Dedifferentiated amniotic fluid mesenchymal stem cell (primary cell): Measurements from ENCODE around the gene UBA1.

Source experiments
- DNase-seq: peaks from one replicate; pipeline ENCODE4 v3.0.0-alpha.2; 2016; ENCODE audit errors: extremely low spot score

The UBA1 gene

DNA sequence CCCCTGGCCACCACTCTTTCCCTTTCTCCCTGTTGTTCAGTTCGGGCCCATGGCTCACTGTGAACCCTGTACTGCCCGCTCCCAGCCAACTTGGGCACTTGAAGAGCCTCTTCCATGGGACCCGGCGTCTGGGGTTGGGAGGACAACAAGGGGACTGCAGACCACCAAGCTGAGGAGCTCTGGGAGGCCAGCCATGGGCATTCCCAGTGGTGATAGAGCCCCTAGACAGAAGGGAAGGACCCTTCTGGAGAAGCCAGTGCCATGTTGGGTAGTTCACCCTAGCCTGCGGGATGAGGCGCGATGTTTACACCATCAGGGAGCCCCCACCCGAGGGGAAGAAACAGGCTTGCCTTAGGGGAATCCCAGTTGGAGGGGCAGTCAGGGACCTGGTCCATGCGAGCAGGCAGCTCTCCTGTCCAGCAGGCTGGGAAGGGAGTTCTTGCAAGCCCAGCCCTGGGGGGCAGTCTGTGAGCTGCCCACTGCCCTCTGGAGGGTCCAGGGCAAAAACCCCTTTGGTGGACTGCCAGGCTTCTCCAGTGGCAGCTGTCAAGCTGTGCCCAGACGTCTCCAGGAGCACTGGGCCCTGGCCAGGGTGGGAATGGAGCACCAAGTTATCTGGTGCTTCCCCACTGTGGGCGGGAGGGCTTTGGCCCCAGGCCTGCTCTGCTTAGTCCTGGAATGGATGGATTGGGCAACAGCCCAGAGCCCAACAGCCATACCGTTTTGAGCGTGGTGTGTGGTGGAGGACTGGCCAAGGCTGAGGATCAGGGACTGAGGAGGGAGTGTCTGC, 23.7 kb upstream of the UBA1 start:
- no peak for DNase-seq

DNA sequence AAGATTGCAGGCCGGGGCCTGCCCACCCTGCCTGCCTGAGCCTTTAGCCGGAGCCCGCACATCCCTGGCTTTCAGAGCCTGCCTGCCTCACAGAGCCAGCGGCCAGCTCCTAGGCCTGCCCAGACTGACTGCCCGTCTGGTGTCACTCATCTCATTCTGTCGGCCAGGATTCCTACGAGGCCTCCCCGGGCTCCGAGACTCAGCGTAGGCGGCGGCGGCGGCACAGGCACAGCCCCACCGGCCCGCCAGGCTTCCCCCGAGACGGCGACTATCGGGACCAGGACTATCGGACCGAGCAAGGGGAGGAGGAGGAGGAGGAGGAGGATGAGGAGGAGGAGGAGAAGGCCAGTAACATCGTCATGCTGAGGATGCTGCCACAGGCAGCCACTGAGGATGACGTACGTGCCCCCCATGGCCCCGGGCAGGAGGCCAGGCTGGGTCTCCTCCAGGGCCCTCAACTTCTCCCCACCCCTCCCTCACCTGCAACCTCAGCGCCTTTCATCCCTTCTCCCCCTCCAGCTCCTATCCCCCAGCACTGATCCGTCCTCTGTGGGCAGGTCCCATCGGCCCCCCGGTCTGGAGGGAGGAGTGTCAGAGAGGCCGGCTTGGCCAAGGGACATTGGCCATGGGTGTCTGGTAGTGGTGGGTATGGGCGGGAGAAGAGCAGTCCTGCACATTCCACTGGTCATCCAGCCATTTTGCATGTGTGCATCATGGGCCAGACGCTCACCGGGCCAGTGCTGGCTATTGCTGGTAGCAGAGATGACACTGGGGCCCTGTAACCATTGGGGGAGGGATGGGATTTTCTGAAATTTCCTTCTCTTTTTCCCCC, 22.6 kb upstream of the UBA1 start:
- no peak for DNase-seq

DNA sequence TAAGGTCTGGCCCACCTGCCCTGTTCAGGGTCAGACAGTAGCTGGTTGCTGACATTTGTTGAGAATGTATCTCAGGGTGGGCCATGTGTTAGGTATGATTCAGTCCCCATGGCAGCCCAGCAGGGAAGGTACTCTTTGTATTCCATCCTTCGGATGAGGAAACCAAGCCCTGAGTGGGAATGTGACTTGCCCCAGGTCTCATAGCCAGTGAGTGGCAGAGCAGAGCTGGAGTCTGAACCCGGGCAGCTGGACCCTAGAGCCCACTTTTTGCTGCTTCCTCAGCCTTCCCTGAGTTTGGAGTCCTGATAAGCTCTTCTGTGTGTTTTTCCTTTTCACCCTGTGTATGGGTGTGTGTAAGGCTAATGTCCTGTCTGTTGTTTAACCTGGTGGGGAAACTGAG, 21.6 kb upstream of the UBA1 start:
- no peak for DNase-seq

DNA sequence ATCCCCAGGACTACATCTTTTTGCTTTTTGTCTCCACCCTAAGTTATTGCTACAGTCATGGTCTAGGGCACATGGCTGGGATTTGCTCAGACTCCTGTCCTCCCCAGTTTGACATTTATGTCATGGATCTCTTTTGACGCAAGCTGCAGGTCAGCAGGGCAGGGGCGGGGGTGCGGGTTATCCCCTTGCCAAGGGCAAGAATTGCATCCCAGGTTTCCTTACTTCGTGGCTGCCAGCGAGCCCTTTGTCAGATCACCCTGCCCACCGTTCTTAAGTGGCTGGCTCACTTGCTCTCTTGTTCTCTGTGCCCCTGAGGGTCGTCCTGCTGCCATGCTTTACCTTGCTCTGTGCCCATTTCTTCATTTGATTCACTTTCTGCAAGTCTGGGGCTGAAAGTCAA, 21.1 kb upstream of the UBA1 start:
- no peak for DNase-seq

DNA sequence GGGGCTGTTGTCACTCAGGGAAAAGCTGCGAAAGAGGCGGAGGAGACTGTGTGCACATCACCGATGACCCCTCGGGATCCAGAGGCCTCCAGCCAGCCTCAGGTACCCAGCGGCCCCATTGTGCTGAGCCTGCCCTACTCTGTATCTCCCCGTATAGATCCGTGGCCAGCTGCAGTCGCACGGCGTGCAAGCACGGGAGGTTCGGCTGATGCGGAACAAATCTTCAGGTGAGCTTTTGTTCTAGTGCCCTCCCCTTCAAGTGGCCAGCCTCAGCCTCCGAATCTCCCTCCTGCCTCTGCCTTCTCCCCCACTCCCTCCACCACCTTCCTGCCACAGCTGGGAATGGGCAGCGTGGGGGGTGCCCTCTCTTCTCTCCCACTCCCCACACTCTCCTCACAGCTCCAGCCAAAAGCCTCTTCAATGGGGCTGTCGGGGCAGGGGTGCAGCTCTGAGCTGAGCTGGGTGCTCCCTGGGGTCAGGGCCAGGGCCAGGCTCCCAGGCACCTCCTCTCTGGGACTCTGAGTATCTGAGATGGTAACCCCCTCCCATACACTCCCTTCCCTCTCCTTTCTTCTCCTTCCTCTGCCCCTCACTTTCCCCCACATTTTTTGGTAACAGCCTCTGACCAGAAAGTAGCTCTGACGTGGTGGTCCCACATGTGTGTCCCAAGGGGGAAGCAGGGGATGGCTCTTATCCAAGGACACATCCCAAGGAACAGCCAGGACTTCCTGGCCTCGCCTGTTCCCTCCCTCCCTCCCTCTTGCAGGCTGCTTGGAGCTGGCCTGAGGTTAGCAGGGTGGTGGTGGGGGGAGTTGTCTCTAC, 20.4 kb upstream of the UBA1 start:
- no peak for DNase-seq

DNA sequence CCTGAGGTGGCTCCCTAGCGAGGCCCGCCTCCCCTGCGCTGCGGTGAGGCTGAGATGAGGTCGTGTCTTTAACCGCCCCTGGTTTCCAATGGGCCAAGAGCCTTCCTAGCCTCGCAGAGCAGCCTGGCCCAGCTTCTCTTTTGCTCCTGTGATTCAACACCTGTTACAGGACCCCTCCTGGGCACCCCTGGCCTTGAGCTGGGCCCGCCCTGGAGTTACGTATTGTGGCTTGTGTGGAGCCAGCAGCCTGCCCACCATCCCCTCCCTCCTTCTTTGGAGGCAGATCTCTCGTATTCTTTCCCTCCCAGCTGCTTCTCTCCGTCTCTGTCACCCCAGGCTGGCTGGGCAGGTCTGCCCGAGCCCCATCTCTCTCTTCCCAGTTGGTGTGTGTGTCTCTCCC, 19.3 kb upstream of the UBA1 start:
- no peak for DNase-seq

DNA sequence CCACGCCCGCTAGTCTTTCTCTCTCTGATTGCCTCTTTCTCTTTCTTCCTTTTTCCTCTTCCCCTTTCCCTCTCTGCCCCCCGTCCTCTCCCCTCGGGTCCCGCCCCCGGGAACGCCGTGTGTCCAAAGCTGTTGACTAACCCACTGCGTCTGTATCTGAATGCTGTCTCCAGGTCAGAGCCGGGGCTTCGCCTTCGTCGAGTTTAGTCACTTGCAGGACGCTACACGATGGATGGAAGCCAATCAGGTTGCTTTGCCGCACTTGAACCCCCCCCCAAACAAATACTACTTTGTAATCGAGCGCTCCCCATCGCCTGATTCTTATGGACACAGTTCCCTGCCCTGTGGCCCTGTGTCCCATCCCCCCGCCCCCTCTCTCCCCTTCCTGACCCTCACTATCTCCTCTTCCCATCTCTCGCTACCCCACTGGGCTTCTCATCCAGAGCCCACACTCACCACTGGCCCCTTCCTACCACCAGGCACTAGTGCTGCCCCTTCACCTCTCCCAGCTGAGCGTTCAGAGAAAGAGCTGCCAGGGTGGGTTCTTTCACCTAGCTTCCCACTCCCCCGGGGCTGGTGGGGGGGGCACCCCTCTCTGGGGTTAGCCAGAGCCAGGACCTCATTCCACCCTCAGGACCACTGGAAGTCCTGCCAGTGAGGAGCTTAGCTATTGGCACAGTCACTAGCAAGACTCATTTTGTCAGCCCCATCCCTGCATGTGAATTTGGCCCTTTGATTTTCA, 18.6 kb upstream of the UBA1 start:
- no peak for DNase-seq

DNA sequence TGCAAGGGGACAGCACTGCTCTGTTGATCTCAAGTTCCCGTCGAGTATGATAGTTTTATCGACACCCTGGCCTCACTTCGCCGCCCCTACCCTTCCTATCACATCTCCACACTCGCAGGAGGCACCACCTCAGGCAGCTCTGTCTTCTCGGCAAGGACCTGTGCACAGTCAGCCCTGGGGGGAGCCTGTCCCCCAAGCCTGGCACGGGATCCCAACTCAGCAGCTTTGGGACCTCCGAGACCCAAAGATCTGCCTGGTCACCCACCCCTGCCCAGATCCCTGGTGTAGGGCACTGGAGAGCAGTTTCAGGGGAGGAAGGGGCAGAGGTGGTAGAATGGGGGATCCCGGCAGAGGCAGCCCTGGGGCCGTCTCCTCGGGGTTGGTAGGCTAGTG, 18.0 kb upstream of the UBA1 start:
- no peak for DNase-seq

DNA sequence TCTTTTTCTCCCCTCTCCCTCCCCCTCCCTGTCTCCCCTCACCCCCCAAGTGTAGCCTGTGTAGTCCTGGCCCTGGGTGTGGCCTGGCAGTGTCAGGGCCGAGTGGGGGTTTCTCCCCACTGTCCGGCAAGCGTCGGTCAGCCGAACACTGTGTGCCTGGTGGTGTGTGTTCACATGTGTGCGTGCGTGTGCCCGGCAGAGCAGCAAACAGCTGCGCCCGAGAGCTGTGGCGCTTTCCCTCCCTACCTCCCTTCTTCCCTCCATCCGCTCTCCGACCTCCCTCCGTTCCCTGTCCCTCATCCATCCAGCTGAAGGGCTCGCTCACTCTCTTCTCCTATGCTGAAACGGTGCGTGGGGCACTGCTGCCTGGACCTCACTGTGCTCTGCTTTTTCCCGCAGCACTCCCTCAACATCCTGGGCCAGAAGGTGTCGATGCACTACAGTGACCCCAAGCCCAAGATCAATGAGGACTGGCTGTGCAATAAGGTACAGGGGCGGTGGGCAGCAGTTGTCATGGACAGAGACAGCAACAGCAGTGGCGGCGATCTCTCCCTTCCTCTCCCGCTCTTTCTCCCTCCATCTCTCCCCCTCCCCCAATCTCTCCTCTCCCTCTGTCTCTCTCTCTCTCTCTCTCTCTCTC, 17.4 kb upstream of the UBA1 start:
- no peak for DNase-seq

DNA sequence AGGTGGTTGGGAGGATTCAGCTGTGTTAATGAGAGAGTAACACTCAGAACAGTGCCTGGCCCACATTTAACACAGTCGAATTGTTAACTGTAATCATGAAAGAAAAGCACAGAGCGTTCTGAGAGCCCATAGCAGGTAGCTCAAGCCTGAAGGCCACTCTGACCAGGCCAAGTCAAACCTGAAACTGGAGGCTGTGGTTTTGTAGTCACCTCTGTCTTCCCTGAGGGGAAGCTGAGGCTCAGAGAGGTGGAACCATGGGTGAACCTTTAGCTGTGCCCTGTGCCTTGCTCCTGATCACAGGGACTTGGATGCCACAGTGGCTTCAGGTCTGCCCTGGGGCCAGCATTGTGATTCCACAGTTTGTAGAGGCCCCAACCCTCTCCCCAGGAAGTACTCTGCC, 16.6 kb upstream of the UBA1 start:
- no peak for DNase-seq

DNA sequence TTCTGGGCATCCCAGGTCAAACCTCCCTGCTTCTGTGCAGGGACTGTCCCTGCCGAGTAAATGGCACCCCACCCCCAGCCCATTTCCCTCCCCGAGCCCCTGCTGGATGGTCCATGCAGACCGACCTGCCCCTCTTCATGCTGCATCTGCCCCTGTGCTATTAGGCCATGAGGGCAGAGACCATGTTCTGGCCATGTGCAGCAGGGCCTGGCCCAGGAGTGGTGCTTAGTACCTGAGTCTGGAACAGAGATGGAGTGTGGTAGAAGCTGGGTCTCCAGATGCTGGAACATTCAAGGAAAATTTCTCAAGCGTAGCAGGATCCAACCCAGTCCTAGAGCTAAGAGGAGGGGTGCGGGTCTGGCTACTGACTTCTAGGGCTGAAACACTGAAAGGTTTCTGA, 15.3 kb upstream of the UBA1 start:
- no peak for DNase-seq

DNA sequence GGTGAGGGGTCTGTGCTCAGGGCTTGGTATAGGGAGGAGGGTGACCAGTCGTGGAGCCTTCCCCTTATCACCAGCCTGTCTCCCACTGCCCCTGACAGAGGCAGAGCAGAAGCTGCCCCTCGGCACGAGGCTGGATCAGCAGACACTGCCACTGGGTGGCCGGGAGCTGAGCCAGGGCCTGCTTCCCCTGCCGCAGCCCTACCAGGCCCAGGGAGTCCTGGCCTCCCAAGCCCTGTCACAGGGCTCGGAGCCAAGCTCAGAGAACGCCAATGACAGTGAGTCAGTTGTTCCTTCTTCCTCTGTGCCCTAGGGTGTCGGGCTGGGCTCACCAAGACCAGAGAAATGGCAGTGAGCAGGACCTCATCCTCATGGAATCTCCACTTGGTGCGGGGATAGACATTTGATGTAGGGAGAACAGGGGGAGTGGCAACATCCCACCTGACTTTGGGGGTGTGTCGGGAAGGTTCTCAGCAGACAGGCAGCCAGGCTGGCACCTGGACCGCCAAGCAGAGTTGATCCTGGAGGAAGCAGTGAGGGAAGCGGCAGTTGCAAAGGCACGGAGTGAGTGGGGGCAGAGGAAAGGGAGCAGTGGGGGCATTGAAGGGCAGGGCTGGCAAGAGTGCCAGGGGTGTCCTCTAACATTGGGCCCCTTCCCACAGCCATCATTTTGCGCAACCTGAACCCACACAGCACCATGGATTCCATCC, 14.3 kb upstream of the UBA1 start:
- no peak for DNase-seq

DNA sequence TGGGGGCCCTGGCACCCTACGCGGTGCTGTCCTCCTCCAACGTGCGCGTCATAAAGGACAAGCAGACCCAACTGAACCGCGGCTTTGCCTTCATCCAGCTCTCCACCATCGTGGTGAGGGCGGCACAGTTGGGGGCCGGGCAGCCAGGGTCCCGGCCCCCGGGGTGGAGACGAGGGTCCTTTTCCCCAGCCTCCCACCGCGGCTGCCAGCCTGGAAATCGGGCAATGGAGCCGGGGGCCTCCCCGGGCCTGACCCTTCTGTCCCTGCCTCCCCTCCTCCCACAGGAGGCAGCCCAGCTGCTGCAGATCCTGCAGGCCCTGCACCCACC, 13.7 kb upstream of the UBA1 start:
- no peak for DNase-seq

DNA sequence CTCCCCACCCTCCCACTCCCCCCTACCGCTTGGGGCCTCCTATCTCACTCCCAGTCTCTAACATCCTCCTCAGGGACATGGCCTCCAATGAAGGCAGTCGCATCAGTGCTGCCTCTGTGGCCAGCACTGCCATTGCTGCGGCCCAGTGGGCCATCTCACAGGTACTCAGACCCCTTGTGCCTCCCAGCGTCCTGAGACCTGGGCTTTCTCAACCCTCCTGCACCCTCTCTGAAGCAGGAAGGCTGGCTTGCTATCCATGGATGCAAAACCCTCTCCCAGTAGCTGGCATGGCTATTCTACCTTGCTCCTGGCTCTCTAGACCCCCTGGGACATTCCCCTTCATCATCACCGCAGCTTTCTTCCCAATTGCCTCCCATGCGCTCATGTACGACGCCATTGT, 13.3 kb upstream of the UBA1 start:
- no peak for DNase-seq

DNA sequence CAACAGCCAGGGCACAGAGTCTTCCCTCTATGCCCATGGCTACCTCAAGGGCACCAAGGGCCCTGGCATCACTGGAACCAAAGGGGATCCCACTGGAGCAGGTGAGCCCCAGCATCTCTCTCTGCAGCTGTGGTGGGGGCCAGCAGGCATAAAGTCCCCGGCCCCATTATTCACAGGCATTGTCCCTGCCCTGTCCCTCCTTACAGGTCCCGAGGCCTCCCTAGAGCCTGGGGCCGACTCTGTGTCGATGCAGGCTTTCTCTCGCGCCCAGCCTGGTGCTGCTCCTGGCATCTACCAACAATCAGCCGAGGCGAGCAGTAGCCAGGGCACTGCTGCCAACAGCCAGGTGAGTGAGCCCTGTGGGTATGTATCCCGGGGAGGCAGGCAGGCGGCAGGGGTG, 12.3 kb upstream of the UBA1 start:
- DNase-seq = no peak

DNA sequence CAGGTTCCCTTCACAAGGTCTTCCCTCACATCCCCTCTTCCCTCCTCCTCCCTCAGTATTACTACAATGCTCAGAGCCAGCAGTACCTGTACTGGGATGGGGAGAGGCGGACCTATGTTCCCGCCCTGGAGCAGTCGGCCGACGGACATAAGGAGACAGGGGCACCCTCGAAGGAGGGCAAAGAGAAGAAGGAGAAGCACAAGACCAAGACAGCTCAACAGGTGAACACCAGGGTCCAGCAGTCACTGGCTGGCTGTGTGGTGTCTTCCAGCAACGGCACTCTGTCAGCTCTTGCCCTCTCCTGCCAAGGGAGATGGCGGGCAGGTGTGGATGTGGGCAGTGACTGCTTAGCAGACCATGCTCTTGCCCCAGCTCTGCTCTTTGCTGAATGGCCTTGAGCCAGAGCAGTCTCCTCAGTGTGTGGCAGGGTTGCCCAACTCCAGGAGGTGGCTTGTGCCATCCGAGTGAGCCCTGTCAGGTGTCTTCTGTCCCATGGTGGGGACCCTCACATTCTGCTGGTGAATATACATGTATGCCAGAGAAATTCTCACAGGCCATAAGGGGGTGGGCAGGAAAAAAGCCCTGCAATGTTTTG, 11.4 kb upstream of the UBA1 start:
- no peak for DNase-seq

DNA sequence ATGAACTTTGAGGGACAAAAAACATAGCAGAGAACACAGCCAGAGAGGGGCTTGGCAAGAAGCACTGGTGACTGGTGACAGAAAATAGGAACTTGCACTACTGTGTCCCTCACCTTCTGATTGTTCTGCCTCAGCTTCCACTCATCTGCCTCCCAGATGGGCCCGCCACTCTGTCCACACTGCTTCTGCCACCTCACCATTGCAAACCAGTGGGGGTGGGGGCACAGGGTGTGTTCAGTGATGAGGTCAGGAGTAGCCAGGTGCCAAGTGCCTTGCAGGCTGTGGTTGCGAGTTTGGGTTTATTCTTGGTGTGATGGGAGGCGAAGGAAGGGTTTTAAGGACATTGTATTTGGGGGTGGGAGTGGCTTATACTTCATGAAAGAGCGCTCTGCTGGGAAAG, 9.1 kb upstream of the UBA1 start:
- no peak for DNase-seq

DNA sequence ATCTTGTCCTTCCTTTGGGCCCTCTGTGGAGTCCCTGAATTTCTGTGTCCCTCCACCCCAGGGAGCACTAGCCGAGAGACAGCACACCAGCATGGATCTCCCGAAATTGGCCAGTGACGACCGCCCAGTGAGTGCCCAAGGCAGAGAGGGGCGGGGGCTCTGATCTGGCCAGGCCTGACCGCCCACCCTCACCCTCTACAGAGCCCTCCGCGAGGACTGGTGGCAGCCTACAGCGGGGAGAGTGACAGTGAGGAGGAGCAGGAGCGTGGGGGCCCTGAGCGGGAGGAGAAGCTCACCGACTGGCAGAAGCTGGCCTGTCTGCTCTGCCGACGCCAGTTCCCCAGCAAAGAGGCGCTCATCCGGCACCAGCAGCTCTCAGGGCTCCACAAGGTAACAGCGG, 8.4 kb upstream of the UBA1 start:
- no peak for DNase-seq

DNA sequence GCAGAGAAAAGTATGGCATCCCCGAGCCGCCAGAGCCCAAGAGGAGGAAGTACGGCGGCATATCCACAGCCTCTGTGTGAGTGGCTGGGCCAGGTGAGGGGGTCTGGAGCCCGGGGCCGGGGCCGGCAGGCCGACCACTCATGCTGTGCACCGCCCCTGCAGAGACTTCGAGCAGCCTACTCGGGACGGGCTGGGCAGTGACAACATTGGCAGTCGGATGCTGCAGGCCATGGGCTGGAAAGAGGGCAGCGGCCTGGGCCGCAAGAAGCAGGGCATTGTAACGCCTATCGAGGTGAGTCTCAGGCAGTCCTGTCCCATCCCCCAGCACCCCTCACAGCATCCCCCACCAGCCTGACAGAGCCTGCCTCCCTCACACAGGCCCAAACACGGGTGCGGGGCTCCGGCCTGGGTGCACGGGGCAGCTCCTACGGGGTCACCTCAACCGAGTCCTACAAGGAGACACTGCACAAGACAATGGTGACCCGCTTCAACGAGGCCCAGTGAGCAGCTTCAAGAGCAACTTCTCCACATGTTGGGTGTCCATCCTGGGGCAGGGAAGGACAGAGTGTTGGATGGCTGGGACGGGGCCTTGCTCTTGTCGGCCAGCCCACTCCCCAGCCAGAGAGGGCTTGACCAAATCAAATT, 7.4 kb upstream of the UBA1 start:
- no peak for DNase-seq

DNA sequence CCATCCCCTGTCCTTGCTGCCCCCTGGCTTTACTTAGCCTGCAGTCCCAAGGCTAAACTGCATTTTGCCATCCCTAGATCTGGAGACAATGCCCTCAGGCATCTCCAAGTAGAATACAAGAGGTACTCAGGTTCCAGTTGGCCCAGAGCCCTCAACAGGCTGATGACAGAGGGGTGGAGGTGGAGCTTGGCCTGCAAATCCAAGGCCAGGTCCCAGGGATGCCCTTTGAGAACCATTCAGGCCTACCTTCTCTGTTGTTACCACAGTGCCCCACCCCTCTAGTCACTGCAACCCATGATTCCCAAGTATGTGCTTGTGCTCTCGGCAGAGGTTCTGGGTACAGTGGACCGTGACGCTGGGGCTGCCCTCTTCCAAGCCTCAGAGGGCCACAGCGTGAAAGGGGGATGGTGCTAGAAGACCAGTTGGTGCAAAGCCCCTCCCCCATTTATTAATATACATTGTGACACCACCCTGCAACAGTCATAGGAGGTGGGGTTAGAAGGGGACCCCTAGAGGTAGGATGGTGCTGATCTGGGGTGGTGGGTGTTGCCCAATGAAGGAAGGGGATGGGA, 6.4 kb upstream of the UBA1 start:
- no peak for DNase-seq
